Adrenal gland (tissue), 12 donors: ENCODE data around the gene TXNDC11. TPM values are rescaled to one million over a fixed set of nuclear protein-coding genes. Genes with fewer than 3 reads are reported as not detected.

Experiments
- DNase-seq, 7 donors: peaks; one replicate each; pipeline ENCODE4 v3.0.0-alpha.2; 2019 to 2020
- H3K27ac ChIP-seq, 5 donors: fragments of 200-600 bp; sonication (generic) in 4 of 5; 1 replicate in 3 of 5; 2 replicates in 2 of 5; pipeline versions ENCODE4 v1.5.1 to v1.8.0; 2016 to 2020; ENCODE audit warnings: mild to moderate bottlenecking in 1 of 5
- H3K27me3 ChIP-seq: fragments of 200-600 bp; 2 replicates; pipeline ENCODE4 v1.8.0; 2021
- H3K36me3 ChIP-seq, 2 donors: fragments of 200-600 bp; replicated peaks in 1 of 2; 1 replicate in 1 of 2; 2 replicates in 1 of 2; pipeline versions ENCODE4 v1.5.1 to v1.8.0; 2018 to 2022
- H3K4me1 ChIP-seq, 2 donors: fragments of 200-600 bp; replicated peaks in 1 of 2; 1 replicate in 1 of 2; 2 replicates in 1 of 2; pipeline versions ENCODE4 v1.5.1 to v1.8.0; 2018 to 2021
- H3K4me3 ChIP-seq, 4 donors: fragments of 200-600 bp; sonication (generic) in 3 of 4; one replicate each; pipeline ENCODE4 v1.5.1; 2016 to 2018
- H3K9me3 ChIP-seq, 3 donors: fragments of 200-600 bp; sonication (generic) in 1 of 3; replicated peaks in 1 of 3; 1 replicate in 2 of 3; 2 replicates in 1 of 3; pipeline versions ENCODE4 v1.5.1 to v1.8.0; 2016 to 2021
- CTCF ChIP-seq, 6 experiments: fragments of 450-650 bp in 4 of 6; fragments of 200-600 bp in 2 of 6; sonication (generic) in 1 of 6; IDR thresholded peaks; 1 replicate in 5 of 6; 2 replicates in 1 of 6; pipeline versions ENCODE4 v1.5.1 to v1.8.0; 2016 to 2021; ENCODE audit warnings: antibody characterized with exemption in 6 of 6, mild to moderate bottlenecking in 2 of 6, moderate library complexity in 1 of 6
- POLR2A ChIP-seq, 2 donors: fragments of 450-650 bp; IDR thresholded peaks; one replicate each; pipeline ENCODE4 v1.6.1; 2017; ENCODE audit warnings: antibody characterized with exemption in 2 of 2, mild to moderate bottlenecking in 2 of 2, moderate library complexity in 1 of 2
- WGBS, 4 donors: extraction: QIAGEN DNeasy Blood & Tissue Kit in 2 of 4; methylation state at CpG; one replicate each; pipeline versions ENCODE4 v1.1.5 to v1.1.7; 2013 to 2017; 5-methylcytosine and 5-hydroxymethylcytosine counted together
- intact Hi-C, 2 donors: fragments of 100-400 bp; cut with DNase I; formaldehyde crosslinking; loops; one replicate each; pipeline versions ENCODE4 v1.14.1 to v1.15.0; 2022 to 2023
- polyA plus RNA-seq, 3 donors: library from polyadenylated mRNA; stranded (reverse); fragments of 200-250 nt in 2 of 3; fragments of 350-450 nt in 1 of 3; fragmentation: Illumina TruSeq in 1 of 3; extraction: RNeasy Lipid Tissue Mini Kit (QIAGEN cat#74804) in 1 of 3; gene quantifications; one replicate each; pipeline ENCODE4 v1.2.3, GENCODE V29; 2013 to 2014
- total RNA-seq, 9 donors: library from RNA; depleted of rRNA in 4 of 9; stranded (reverse); fragments of >200 nt in 4 of 9; fragments of 120-200 nt in 1 of 9; fragmentation: NEBNext Ultra II Directional in 1 of 9; extraction: Animal tissue kit (Norgen Biotek cat#: 25700) in 1 of 9; gene quantifications; one replicate each; pipeline versions ENCODE4 v1.1.0 to v1.2.4, GENCODE V29; 2013 to 2023
- donor health status: healthy with polysubstance abuse.
- donor health status: Bipolar disorder and iron deficiency.
- donor health status: DM: yes; HTN: yes; CAD: no.
- donor health status: DM: no; HTN: no; CAD: no.
- donor health status: DM: no; HTN: no; CAD: no.
- donor health status: DM: yes; HTN: yes; CAD: no.

TXNDC11 gene
- total and polyA plus RNA-seq, 12 donors = 33.5 to 78.1 (median 50.4) TPM

- TF ChIP-seq POLR2A (IDR thresholded peaks at IDR 0.05) = no peak
- no peak overlapping the region for H3K4me3 ChIP-seq
- no peaks in the 10 kb centered on the region for H3K27me3 ChIP-seq
- 90 to 93% (median 92%) methylated on average over 13 of the region's 13 CpGs for WGBS, 4 donors
- peaks cover 8 to 21% of the 10 kb centered on the region in 2 donors for H3K4me1 ChIP-seq
- intact Hi-C loops = no loop called here
- no peaks in the 10 kb centered on the region for H3K9me3 ChIP-seq
- peaks cover 0 to 70% of the 10 kb centered on the region in 2 donors for H3K36me3 ChIP-seq
- no peak overlapping the region for H3K27ac ChIP-seq
- DNase-seq = peak in 3 of 7 donors; percentile 4 to 46 (median 6)
These were observed 54.8 kb downstream of the TXNDC11 start for GRCh38 chr16:11687601-11688519.

- DNase-seq = no peak
- Histone ChIP-seq H3K4me1 (peaks cover 8 to 23% of the 10 kb centered on the region in 2 donors), H3K27me3 (no peaks in the 10 kb centered on the region), H3K4me3 (no peak overlapping the region), H3K9me3 (no peaks in the 10 kb centered on the region), H3K36me3 (peaks cover 0 to 68% of the 10 kb centered on the region in 2 donors), H3K27ac (no peak overlapping the region)
- TF ChIP-seq POLR2A (IDR thresholded peaks at IDR 0.05) (no peak), CTCF (IDR thresholded peaks at IDR 0.05) (no peak)
- 59 to 82% (median 77%) methylated on average over 6 of the region's 6 CpGs for WGBS, 4 donors
- intact Hi-C loops = no loop called here
These were observed 55.8 kb downstream of the TXNDC11 start for GRCh38 chr16:11686713-11687380.

- peaks cover 8 to 28% of the 10 kb centered on the region in 2 donors for H3K4me1 ChIP-seq
- DNase-seq = peak in 3 of 7 donors; percentile 6 to 48 (median 7)
- H3K9me3 ChIP-seq = no peaks in the 10 kb centered on the region
- TF ChIP-seq CTCF (IDR thresholded peaks at IDR 0.05) (no peak), POLR2A (IDR thresholded peaks at IDR 0.05) (no peak)
- peaks cover 0 to 59% of the 10 kb centered on the region in 2 donors for H3K36me3 ChIP-seq
- 84 to 92% (median 88%) methylated on average over 9 of the region's 9 CpGs for WGBS, 4 donors
- no peak overlapping the region for H3K4me3 ChIP-seq
- no peak overlapping the region for H3K27ac ChIP-seq
- intact Hi-C loops = no loop called here
- no peaks in the 10 kb centered on the region for H3K27me3 ChIP-seq
These were observed 56.6 kb downstream of the TXNDC11 start for GRCh38 chr16:11685844-11686618.

GRCh38 chr16:11684231-11685025 lies 58.2 kb downstream of the TXNDC11 start:
- peaks cover 0 to 66% of the 10 kb centered on the region in 2 donors for H3K36me3 ChIP-seq
- no peak overlapping the region for H3K27ac ChIP-seq
- H3K4me1 ChIP-seq = peaks cover 0 to 17% of the 10 kb centered on the region in 2 donors
- H3K4me3 ChIP-seq = no peak overlapping the region
- intact Hi-C loops = no loop called here
- no peaks in the 10 kb centered on the region for H3K9me3 ChIP-seq
- TF ChIP-seq CTCF (IDR thresholded peaks at IDR 0.05) (no peak), POLR2A (IDR thresholded peaks at IDR 0.05) (no peak)
- 95 to 97% (median 97%) methylated on average over 11 to 12 of the region's 12 CpGs for WGBS, 4 donors
- H3K27me3 ChIP-seq = no peaks in the 10 kb centered on the region
- DNase-seq = peak in 1 of 7 donors; percentile 38
